Chondrocyte (in vitro differentiated cells): ENCODE results near the gene RAB17. TPM values are rescaled to one million over a fixed set of nuclear protein-coding genes. Genes with fewer than 3 reads are reported as not detected.

Experiments
- DNase-seq: peaks from one replicate; pipeline ENCODE4 v3.0.0; 2021; ENCODE audit warnings: mixed read lengths, low spot score
- H3K27ac Mint-ChIP-seq: one replicate; pipeline ENCODE4 v1.8.0; 2021; ENCODE audit warnings: mild to moderate bottlenecking, moderate library complexity, mixed read lengths; ENCODE audit not compliant: unreplicated experiment
- H3K27me3 Mint-ChIP-seq: 2 replicates; pipeline ENCODE4 v1.8.0; 2021; ENCODE audit warnings: low read depth, mixed read lengths
- H3K36me3 Mint-ChIP-seq: 2 replicates; pipeline ENCODE4 v1.8.0; 2021; ENCODE audit warnings: low read depth, mixed read lengths
- H3K4me1 Mint-ChIP-seq: 2 replicates; pipeline ENCODE4 v1.8.0; 2021; ENCODE audit warnings: low read depth, mild to moderate bottlenecking, mixed read lengths
- H3K4me3 Mint-ChIP-seq: one replicate; pipeline ENCODE4 v1.8.0; 2021; ENCODE audit warnings: mild to moderate bottlenecking, moderate library complexity, mixed read lengths; ENCODE audit not compliant: unreplicated experiment
- H3K9me3 Mint-ChIP-seq: 2 replicates; pipeline ENCODE4 v1.8.0; 2021; ENCODE audit warnings: low read depth, mixed read lengths
- CTCF ChIP-seq: fragments of 200-600 bp; sonication (generic); IDR thresholded peaks from 2 replicates; pipeline ENCODE4 v1.5.0; 2021; ENCODE audit warnings: antibody characterized with exemption, mild to moderate bottlenecking, moderate library complexity
- total RNA-seq: library from RNA; stranded (reverse); gene quantifications from 3 replicates; pipeline ENCODE4 v1.2.1, GENCODE V29; 2021

RAB17 gene
- total RNA-seq, 1 donor from 2014 or later: 0.25 TPM

DNA sequence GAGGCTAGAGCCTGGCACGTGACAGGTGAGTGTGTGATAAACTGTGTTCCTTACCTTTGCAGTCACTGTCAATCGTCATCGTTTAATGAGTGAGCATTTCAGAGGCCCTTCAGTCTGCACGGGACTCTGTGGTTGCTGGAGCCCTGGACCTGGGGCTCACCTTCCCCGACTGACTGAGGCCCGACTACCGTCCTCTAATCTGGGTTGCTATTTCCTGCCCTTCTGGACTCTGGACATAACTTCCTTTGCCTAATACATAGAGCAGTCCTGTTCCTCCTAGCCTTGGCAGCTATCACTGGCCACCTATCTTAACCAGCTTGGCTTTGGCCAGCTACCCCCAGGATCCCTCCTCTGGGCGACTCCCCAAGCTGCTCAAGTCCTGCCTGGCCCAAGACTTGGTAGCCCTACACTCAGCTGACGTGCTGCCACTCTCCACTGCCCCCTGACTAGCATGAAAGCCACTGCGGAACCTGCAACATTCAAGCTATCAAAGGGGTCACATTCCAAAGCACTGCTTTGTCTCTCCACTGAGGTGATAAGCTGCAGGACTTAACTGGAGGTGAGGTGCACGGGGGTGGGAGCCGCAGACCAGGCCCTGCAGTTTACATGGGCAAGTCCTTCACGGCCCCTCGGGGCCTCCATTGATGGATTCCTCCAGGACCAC lies 11.1 kb upstream of the RAB17 start:
- H3K36me3 Mint-ChIP-seq: no peaks in the 10 kb centered on the region
- no peaks in the 10 kb centered on the region for H3K27me3 Mint-ChIP-seq
- H3K4me1 Mint-ChIP-seq: peaks cover 24% of the 10 kb centered on the region

DNA sequence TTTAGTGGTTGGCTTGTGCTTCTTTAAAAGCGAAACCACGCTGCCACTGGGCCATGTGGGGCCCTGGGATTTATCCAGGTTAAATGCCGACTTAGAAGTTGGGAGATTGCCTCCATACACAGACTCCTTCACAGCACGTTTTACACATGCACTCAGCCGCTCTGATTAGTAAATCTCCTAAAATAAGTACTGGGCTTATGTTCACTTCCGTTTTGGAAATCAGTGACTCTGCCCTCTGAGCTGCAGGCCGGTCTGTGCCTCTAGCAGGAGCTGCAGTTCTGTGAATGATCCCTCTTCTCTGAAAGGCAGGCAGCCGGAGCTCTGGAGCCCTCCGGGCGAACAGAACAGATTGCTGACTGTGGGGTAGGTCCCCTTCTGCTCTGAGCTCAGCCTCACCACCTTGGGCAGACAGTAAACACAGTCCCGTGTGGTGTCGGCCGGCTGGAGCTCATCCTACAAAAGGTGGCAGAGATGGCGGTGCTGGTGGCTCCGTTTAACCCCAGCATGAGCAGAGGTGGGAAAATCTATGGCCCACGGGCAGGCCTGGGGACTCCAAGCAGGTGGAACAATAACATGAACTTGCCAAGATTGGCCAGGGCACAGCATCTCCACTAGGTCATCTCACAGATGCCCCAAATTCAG lies 9.8 kb upstream of the RAB17 start:
- Mint-ChIP-seq H3K9me3 (no peaks in the 10 kb centered on the region), H3K4me1 (peaks cover 27% of the 10 kb centered on the region), H3K27me3 (no peaks in the 10 kb centered on the region), H3K27ac (peak overlapping the region; percentile 77), H3K4me3 (no peak overlapping the region), H3K36me3 (no peaks in the 10 kb centered on the region)
- TF ChIP-seq CTCF: peak; percentile 66
- DNase-seq: no peak

More for the DNA sequence above, 11.1 kb upstream of the RAB17 start:
- DNase-seq: no peak
- no peaks in the 10 kb centered on the region for H3K9me3 Mint-ChIP-seq
- H3K4me3 Mint-ChIP-seq: no peak overlapping the region
- peak; percentile 8 for TF ChIP-seq CTCF
- H3K27ac Mint-ChIP-seq: no peak overlapping the region

DNA sequence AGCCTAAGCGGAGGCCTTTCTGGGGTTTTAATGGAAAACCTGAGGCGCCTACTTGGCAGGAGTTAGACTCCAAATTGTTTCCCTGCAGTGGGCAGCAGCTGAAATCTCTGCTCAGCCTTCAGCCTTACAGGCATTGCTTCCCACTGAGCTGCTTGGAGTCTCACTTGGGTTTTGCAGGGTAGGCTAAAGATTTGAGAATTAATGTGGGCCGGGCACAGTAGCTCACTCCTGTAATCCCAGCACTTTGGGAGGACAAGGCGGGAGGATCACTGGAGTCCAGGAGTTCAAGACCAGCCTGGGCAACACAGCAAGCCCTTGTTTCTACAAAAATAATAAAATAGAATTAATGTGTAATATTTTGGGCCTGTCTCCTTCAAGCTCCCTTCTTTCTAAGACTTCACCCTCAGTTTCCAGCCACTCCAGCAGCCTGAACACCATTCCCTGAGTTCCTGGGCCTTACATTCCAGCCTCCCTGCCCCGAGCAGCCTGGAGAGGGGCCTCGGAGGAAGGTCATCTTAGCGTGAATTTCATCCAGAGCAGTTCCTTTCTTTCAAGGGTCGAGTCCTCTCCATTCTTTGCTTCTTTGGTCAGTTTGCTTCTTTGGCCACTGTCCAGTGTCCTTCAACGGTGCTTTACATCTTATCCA lies 9.1 kb upstream of the RAB17 start:
- DNase-seq: no peak
- peak overlapping the region; percentile 77 for H3K27ac Mint-ChIP-seq
- no peaks in the 10 kb centered on the region for H3K9me3 Mint-ChIP-seq
- no peaks in the 10 kb centered on the region for H3K27me3 Mint-ChIP-seq
- no peak overlapping the region for H3K4me3 Mint-ChIP-seq
- TF ChIP-seq CTCF: no peak
- H3K36me3 Mint-ChIP-seq: no peaks in the 10 kb centered on the region
- H3K4me1 Mint-ChIP-seq: peaks cover 34% of the 10 kb centered on the region

DNA sequence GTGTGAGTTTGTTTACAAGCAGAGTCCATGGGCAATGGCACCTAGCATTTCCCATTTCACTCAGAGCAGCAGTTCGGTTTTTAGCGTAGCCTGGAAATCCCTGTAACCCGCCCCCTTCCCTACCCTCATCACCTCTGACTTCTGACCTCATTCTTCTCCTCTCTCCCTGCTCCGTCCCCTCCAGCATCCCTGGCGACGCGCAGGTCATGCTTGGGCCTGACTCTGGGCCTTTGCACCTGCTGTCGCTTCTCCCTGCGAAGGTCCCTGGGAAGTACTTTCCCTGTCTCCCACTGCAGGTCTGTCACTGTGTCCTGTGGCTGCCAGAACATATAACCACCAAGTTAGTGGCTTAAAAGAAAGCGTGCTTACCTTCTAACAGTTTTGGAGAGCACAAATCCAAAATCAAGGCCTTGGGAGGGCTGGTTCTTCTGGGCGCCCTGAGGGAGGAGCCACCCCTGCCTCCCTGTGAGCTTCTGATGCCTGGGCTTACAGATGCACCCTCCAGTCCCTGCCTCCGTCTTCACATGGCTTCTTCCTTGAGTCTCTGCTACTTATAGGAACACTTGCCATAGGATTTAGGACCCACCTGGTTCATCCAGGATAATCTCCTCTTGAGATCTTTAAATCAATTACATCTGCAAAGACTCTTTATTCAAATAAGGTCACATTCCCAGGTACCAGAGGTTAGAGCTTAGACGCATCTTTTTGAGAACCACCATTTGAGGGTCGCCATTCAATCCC lies 8.1 kb upstream of the RAB17 start:
- peaks cover 39% of the 10 kb centered on the region for H3K4me1 Mint-ChIP-seq
- no peaks in the 10 kb centered on the region for H3K36me3 Mint-ChIP-seq
- H3K27me3 Mint-ChIP-seq: no peaks in the 10 kb centered on the region
- no peaks in the 10 kb centered on the region for H3K9me3 Mint-ChIP-seq
- no peak for TF ChIP-seq CTCF
- DNase-seq: no peak
- H3K27ac Mint-ChIP-seq: no peak overlapping the region
- H3K4me3 Mint-ChIP-seq: no peak overlapping the region
